Naive thymus-derived CD8-positive, alpha-beta T cell (primary cell): ENCODE data around the gene C11orf68. TPM values are rescaled to one million over a fixed set of nuclear protein-coding genes. Genes with fewer than 3 reads are reported as not detected.
A peak's percentile ranks its signal among the peaks of the same experiment; 100 is the strongest.
"Not testable (repeated sequence)": the region's sequence is repeated elsewhere in the genome, so short reads cannot be mapped to it uniquely, and the experiment has no call there.

ENCODE experiments used
- ATAC-seq, 2 donors: fragments of 150-1000 bp; cut with Tn5 transposase in 1 of 2; sonication (Bioruptor Pico), chemical (Tn5 transposase) in 1 of 2; 1 replicate in 1 of 2; 2 replicates in 1 of 2; pipeline ENCODE4 v1.10.0; 2021; ENCODE audit warnings: mild to moderate bottlenecking in 2 of 2, moderate library complexity in 2 of 2
- POLR2A ChIA-PET: fragments of 350-600 bp; sonication (Branson Sonifier 250); formaldehyde crosslinking; loops from one replicate; lab custom pipeline; 2021; ENCODE audit warnings: antibody characterized with exemption; lab: Charles Lee
- DNase-seq, 10 donors: peaks; one replicate each; pipeline versions ENCODE4 v3.0.0 to v3.0.0-alpha.2; 2020 to 2022
- H3K27ac Mint-ChIP-seq, 10 donors: one replicate each; pipeline ENCODE4 v1.8.0; 2020 to 2022; ENCODE audit warnings: mild to moderate bottlenecking in 10 of 10, mixed read lengths in 10 of 10, moderate library complexity in 4 of 10, inconsistent platforms in 1 of 10
- H3K27me3 Mint-ChIP-seq, 5 donors: one replicate each; pipeline ENCODE4 v1.8.0; 2021 to 2022; ENCODE audit warnings: mixed read lengths in 5 of 5
- H3K36me3 Mint-ChIP-seq, 3 donors: one replicate each; pipeline ENCODE4 v1.8.0; 2020 to 2022; ENCODE audit warnings: mixed read lengths in 3 of 3, mild to moderate bottlenecking in 2 of 3, inconsistent platforms in 1 of 3
- H3K4me1 Mint-ChIP-seq, 4 donors: one replicate each; pipeline ENCODE4 v1.8.0; 2021 to 2022; ENCODE audit warnings: mixed read lengths in 4 of 4
- H3K4me3 Mint-ChIP-seq, 10 donors: one replicate each; pipeline ENCODE4 v1.8.0; 2020 to 2022; ENCODE audit warnings: mild to moderate bottlenecking in 10 of 10, mixed read lengths in 10 of 10, moderate library complexity in 6 of 10, inconsistent platforms in 1 of 10
- H3K9me3 Mint-ChIP-seq, 9 donors: one replicate each; pipeline ENCODE4 v1.8.0; 2020 to 2022; ENCODE audit warnings: mixed read lengths in 9 of 9, mild to moderate bottlenecking in 3 of 9, inconsistent platforms in 1 of 9, moderate library complexity in 1 of 9
- polyA plus RNA-seq, 3 donors: library from polyadenylated mRNA; unstranded; fragments of 300-500 nt; fragmentation: Illumina TruSeq; gene quantifications; one replicate each; pipeline ENCODE4 v1.2.3, GENCODE V29; 2021
- total RNA-seq, 8 experiments: library from RNA in 2 of 8; stranded (reverse) in 2 of 8; gene quantifications; one replicate each; pipeline ENCODE4 v1.2.3 and lab custom pipeline; 2021 to 2026

Gene C11orf68
- total and polyA plus RNA-seq, 5 experiments from 2014 or later: 46.0 to 82.2 (median 57.8) TPM

GRCh38 chr11:65954771-65955170, 35.9 kb upstream of the C11orf68 start:
- POLR2A ChIA-PET: interaction anchor here (1.0 to 2.2 kb wide), 3 partner anchors 23 to 66 kb away, joined by 3 to 9 read pairs (median 6); partner anchors contain the start of genes CCDC85B and FIBP
- Mint-ChIP-seq H3K36me3 (no peaks in the 10 kb centered on the region), H3K4me1 (peaks cover 2 to 25% (median 18%) of the 10 kb centered on the region in 4 donors), H3K27ac (peak overlapping the region in 2 of 10 donors; percentile 57 to 66), H3K4me3 (no peak overlapping the region), H3K27me3 (no peaks in the 10 kb centered on the region), H3K9me3 (no peaks in the 10 kb centered on the region)
- no peak for ATAC-seq
- no peak for DNase-seq

GRCh38 chr11:65953471-65953870, 34.6 kb upstream of the C11orf68 start:
- DNase-seq (no peak), ATAC-seq (no peak)
- H3K36me3 Mint-ChIP-seq: no peaks in the 10 kb centered on the region
- H3K27ac Mint-ChIP-seq: no peak overlapping the region
- no peaks in the 10 kb centered on the region for H3K9me3 Mint-ChIP-seq
- POLR2A ChIA-PET: interaction anchor here (0.8 to 1.4 kb wide), 2 partner anchors 9 kb away, joined by 3 read pairs; no protein-coding TSS in a partner anchor
- no peak overlapping the region for H3K4me3 Mint-ChIP-seq
- no peaks in the 10 kb centered on the region for H3K27me3 Mint-ChIP-seq
- peaks cover 2 to 22% (median 18%) of the 10 kb centered on the region in 4 donors for H3K4me1 Mint-ChIP-seq

GRCh38 chr11:65952052-65952521, 33.2 kb upstream of the C11orf68 start:
- H3K27me3 Mint-ChIP-seq: no peaks in the 10 kb centered on the region
- DNase-seq: no peak
- H3K36me3 Mint-ChIP-seq: no peaks in the 10 kb centered on the region
- no peak overlapping the region for H3K4me3 Mint-ChIP-seq
- H3K27ac Mint-ChIP-seq: no peak overlapping the region
- POLR2A ChIA-PET: interaction anchor here (0.7 to 1.4 kb wide), 3 partner anchors 10 to 106 kb away, joined by 3 to 4 read pairs (median 4); no protein-coding TSS in a partner anchor
- peaks cover 2 to 12% (median 10%) of the 10 kb centered on the region in 4 donors for H3K4me1 Mint-ChIP-seq
- ATAC-seq: no peak
- H3K9me3 Mint-ChIP-seq: no peaks in the 10 kb centered on the region

GRCh38 chr11:65951641-65952040, 32.8 kb upstream of the C11orf68 start:
- not testable (repeated sequence) for H3K36me3 Mint-ChIP-seq, DNase-seq, H3K4me3 Mint-ChIP-seq, ATAC-seq, H3K27me3 Mint-ChIP-seq, H3K9me3 Mint-ChIP-seq, H3K4me1 Mint-ChIP-seq
- peak overlapping the region in 1 of 10 donors; percentile 63 for H3K27ac Mint-ChIP-seq
- POLR2A ChIA-PET: interaction anchor here (1.0 kb wide), 1 partner anchor 32 kb away, joined by 4 read pairs; no protein-coding TSS in a partner anchor

- H3K9me3 Mint-ChIP-seq, ATAC-seq, H3K4me1 Mint-ChIP-seq, POLR2A ChIA-PET, DNase-seq, H3K36me3 Mint-ChIP-seq, H3K4me3 Mint-ChIP-seq, H3K27me3 Mint-ChIP-seq, H3K27ac Mint-ChIP-seq: not testable (repeated sequence)
These were observed 31.8 kb upstream of the C11orf68 start for GRCh38 chr11:65950711-65951110.

- peak overlapping the region in 1 of 10 donors; percentile 74 for H3K27ac Mint-ChIP-seq
- no peaks in the 10 kb centered on the region for H3K27me3 Mint-ChIP-seq
- H3K36me3 Mint-ChIP-seq: no peaks in the 10 kb centered on the region
- no peak overlapping the region for H3K4me3 Mint-ChIP-seq
- no peak for ATAC-seq
- no peaks in the 10 kb centered on the region for H3K4me1 Mint-ChIP-seq
- DNase-seq: no peak
- POLR2A ChIA-PET: no interaction called here
- no peaks in the 10 kb centered on the region for H3K9me3 Mint-ChIP-seq
These were observed 28.8 kb upstream of the C11orf68 start for GRCh38 chr11:65947603-65948125.

- ATAC-seq: no peak
- H3K36me3 Mint-ChIP-seq: no peaks in the 10 kb centered on the region
- POLR2A ChIA-PET: interaction anchor here (0.8 kb wide), 1 partner anchor 19 kb away, joined by 3 read pairs; no protein-coding TSS in a partner anchor
- H3K27me3 Mint-ChIP-seq: no peaks in the 10 kb centered on the region
- no peak for DNase-seq
- no peak overlapping the region for H3K27ac Mint-ChIP-seq
- H3K4me1 Mint-ChIP-seq: no peaks in the 10 kb centered on the region
- no peaks in the 10 kb centered on the region for H3K9me3 Mint-ChIP-seq
- H3K4me3 Mint-ChIP-seq: no peak overlapping the region
These were observed 28.3 kb upstream of the C11orf68 start for GRCh38 chr11:65947133-65947532.

- POLR2A ChIA-PET: interaction anchor here (0.6 to 1.3 kb wide), 3 partner anchors 14 to 57 kb away, joined by 3 read pairs; no protein-coding TSS in a partner anchor
- Mint-ChIP-seq H3K27ac (no peak overlapping the region), H3K36me3 (no peaks in the 10 kb centered on the region), H3K4me3 (no peak overlapping the region), H3K9me3 (no peaks in the 10 kb centered on the region), H3K27me3 (no peaks in the 10 kb centered on the region), H3K4me1 (peaks cover 0 to 1% (median 0%) of the 10 kb centered on the region in 4 donors)
- DNase-seq: no peak
- ATAC-seq: no peak
These were observed 27.8 kb upstream of the C11orf68 start for GRCh38 chr11:65946655-65947054.

- no peaks in the 10 kb centered on the region for H3K36me3 Mint-ChIP-seq
- no peaks in the 10 kb centered on the region for H3K9me3 Mint-ChIP-seq
- DNase-seq: no peak
- H3K4me3 Mint-ChIP-seq: no peak overlapping the region
- peaks cover 0 to 5% (median 0%) of the 10 kb centered on the region in 5 donors for H3K27me3 Mint-ChIP-seq
- peaks cover 0 to 7% (median 0%) of the 10 kb centered on the region in 4 donors for H3K4me1 Mint-ChIP-seq
- no peak for ATAC-seq
- no peak overlapping the region for H3K27ac Mint-ChIP-seq
- POLR2A ChIA-PET: interaction anchor here (0.6 to 1.3 kb wide), 2 partner anchors 14 to 57 kb away, joined by 3 read pairs; no protein-coding TSS in a partner anchor
These were observed 27.2 kb upstream of the C11orf68 start for GRCh38 chr11:65945941-65946558.

GRCh38 chr11:65945430-65945911, 26.6 kb upstream of the C11orf68 start, which contains the start of gene TSGA10IP:
TSS of gene TSGA10IP (plus strand) at chr11:65945480. CDS start at chr11:65945676, 196 bp downstream.
- Mint-ChIP-seq H3K4me3 (no peak within 1 kb of the TSS), H3K27me3 (peaks cover 0 to 5% (median 0%) of the 10 kb centered on the region in 5 donors), H3K36me3 (no peaks in the 10 kb centered on the region), H3K9me3 (no peaks in the 10 kb centered on the region), H3K4me1 (peaks cover 0 to 8% (median 0%) of the 10 kb centered on the region in 4 donors), H3K27ac (no peak within 1 kb of the TSS)
- ATAC-seq (no peak), DNase-seq (no peak)
- POLR2A ChIA-PET: interaction anchor here (1.3 kb wide), 1 partner anchor 15 kb away, joined by 3 read pairs; no protein-coding TSS in a partner anchor

GRCh38 chr11:65944767-65945166, 25.9 kb upstream of the C11orf68 start:
- no peak overlapping the region for H3K27ac Mint-ChIP-seq
- POLR2A ChIA-PET: interaction anchor here (0.8 to 2.6 kb wide), 2 partner anchors 9 to 12 kb away, joined by 3 to 7 read pairs; no protein-coding TSS in a partner anchor
- DNase-seq (no peak), ATAC-seq (no peak)
- H3K36me3 Mint-ChIP-seq: no peaks in the 10 kb centered on the region
- H3K27me3 Mint-ChIP-seq: peaks cover 0 to 5% (median 0%) of the 10 kb centered on the region in 5 donors
- H3K4me1 Mint-ChIP-seq: peaks cover 0 to 8% (median 0%) of the 10 kb centered on the region in 4 donors
- H3K4me3 Mint-ChIP-seq: no peak overlapping the region
- no peaks in the 10 kb centered on the region for H3K9me3 Mint-ChIP-seq

- H3K4me3 Mint-ChIP-seq: no peak overlapping the region
- ATAC-seq: no peak
- H3K27me3 Mint-ChIP-seq: peaks cover 0 to 5% (median 0%) of the 10 kb centered on the region in 5 donors
- H3K4me1 Mint-ChIP-seq: peaks cover 0 to 8% (median 0%) of the 10 kb centered on the region in 4 donors
- H3K27ac Mint-ChIP-seq: no peak overlapping the region
- no peaks in the 10 kb centered on the region for H3K36me3 Mint-ChIP-seq
- H3K9me3 Mint-ChIP-seq: no peaks in the 10 kb centered on the region
- no peak for DNase-seq
- POLR2A ChIA-PET: interaction anchor here (0.8 to 2.6 kb wide), 2 partner anchors 10 to 12 kb away, joined by 3 to 7 read pairs; no protein-coding TSS in a partner anchor
These were observed 25.3 kb upstream of the C11orf68 start for GRCh38 chr11:65944191-65944590.
